HG02642 (cell line): Measurements from ENCODE around the gene ZC3H18.
"Not testable (repeated sequence)": the region's sequence is repeated elsewhere in the genome, so short reads cannot be mapped to it uniquely, and the experiment has no call there.

Experiments used
- ATAC-seq: cut with Tn5 transposase; IDR thresholded peaks from one replicate; pipeline ENCODE4 v1.9.1; 2021; ENCODE audit warnings: mild to moderate bottlenecking; ENCODE audit not compliant: unreplicated experiment, poor library complexity

ZC3H18 gene

GRCh38 chr16:88667461-88667860, 97.3 kb downstream of the ZC3H18 start:
- no peak for ATAC-seq

- ATAC-seq: not testable (repeated sequence)
These were observed 99.3 kb downstream of the ZC3H18 start for GRCh38 chr16:88669493-88669892.

GRCh38 chr16:88669980-88670379, 99.8 kb downstream of the ZC3H18 start:
- no peak for ATAC-seq

- ATAC-seq: no peak
These were observed 101.6 kb downstream of the ZC3H18 start for GRCh38 chr16:88671806-88672205.

GRCh38 chr16:88672776-88673175, 102.6 kb downstream of the ZC3H18 start:
- ATAC-seq: no peak

GRCh38 chr16:88673716-88674379, 103.6 kb downstream of the ZC3H18 start:
- no peak for ATAC-seq

GRCh38 chr16:88676502-88677242, 106.5 kb downstream of the ZC3H18 start:
- no peak for ATAC-seq

- ATAC-seq: no peak
These were observed 107.5 kb downstream of the ZC3H18 start for GRCh38 chr16:88677721-88678120.

GRCh38 chr16:88678224-88678979, 108.2 kb downstream of the ZC3H18 start:
- ATAC-seq: no peak

GRCh38 chr16:88680554-88681083, 110.4 kb downstream of the ZC3H18 start:
- no peak for ATAC-seq

GRCh38 chr16:88681084-88681680, 111.0 kb downstream of the ZC3H18 start:
- no peak for ATAC-seq
